Cardiac muscle cell (in vitro differentiated cells and primary cell): ENCODE results near the gene SYAP1. TPM values are rescaled to one million over a fixed set of nuclear protein-coding genes. Genes with fewer than 3 reads are reported as not detected.

Experiments used
- DNase-seq, 2 donors: peaks; one replicate each; pipeline versions ENCODE4 v3.0.0 to v3.0.0-alpha.2; 2010 to 2017; ENCODE audit warnings: low read depth in 1 of 2, low spot score in 1 of 2
- H3K27ac ChIP-seq: fragments of 200-600 bp; sonication (generic); 2 replicates; pipeline ENCODE4 v1.5.1; 2016
- H3K27me3 ChIP-seq: fragments of 200-600 bp; sonication (generic); 2 replicates; pipeline ENCODE4 v1.6.0; 2016; ENCODE audit warnings: control low read depth
- H3K36me3 ChIP-seq: fragments of 200-600 bp; sonication (generic); 2 replicates; pipeline ENCODE4 v1.5.1; 2016; ENCODE audit warnings: control low read depth
- H3K4me1 ChIP-seq: fragments of 200-600 bp; sonication (generic); 2 replicates; pipeline ENCODE4 v1.8.1; 2017; ENCODE audit warnings: low read depth, mild to moderate bottlenecking, mixed run types
- H3K4me3 ChIP-seq: fragments of 200-600 bp; sonication (generic); 2 replicates; pipeline ENCODE4 v1.5.1; 2016; ENCODE audit warnings: mild to moderate bottlenecking
- H3K9me3 ChIP-seq: fragments of 200-600 bp; sonication (generic); 2 replicates; pipeline ENCODE4 v1.5.1; 2017; ENCODE audit warnings: low read depth, mild to moderate bottlenecking, control low read depth
- polyA plus RNA-seq: library from polyadenylated mRNA; unstranded; fragments of >200 nt; fragmentation: Nextera tagmentation; extraction: Ambion mirVana; gene quantifications from 2 replicates; pipeline ENCODE4 v1.2.1, GENCODE V29; 2016
- total RNA-seq: library from RNA; depleted of rRNA; stranded (reverse); fragments of >200 nt; gene quantifications from 2 replicates; pipeline ENCODE4 v1.2.3, GENCODE V29; 2016
- TF ChIP-seq, protein P1 (sequence below): IDR thresholded peaks from 2 replicates; pipeline ENCODE4 v1.5.1; 2012; ENCODE audit warnings: low read depth, mild to moderate bottlenecking, low read length

SYAP1 gene
- total and polyA plus RNA-seq, 2 experiments from 2014 or later = 26.7 to 40.2 TPM

DNA sequence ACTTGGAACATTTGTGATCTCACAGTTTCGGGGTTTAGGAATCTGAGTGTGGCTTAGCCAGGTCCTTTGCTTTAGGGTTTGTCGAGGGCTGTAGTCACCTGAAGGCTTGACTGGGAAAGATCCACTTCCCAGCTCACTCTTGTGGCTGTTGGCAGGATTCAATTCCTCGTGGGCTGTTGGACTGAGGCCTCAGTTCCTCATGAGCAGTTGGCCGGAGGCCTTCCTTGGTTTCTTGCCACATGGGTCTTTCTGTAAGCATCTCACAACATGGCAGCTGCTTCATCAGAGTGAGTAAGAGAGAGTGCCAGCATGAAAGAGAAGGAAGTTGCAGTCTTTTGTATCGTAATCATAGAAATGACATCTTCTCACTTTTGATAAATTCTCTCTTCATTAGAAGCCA, 77.9 kb downstream of the SYAP1 start:
- Histone ChIP-seq H3K9me3 (no peaks in the 10 kb centered on the region), H3K27me3 (no peaks in the 10 kb centered on the region), H3K27ac (no peak overlapping the region), H3K4me1 (no peaks in the 10 kb centered on the region), H3K36me3 (peaks cover 5% of the 10 kb centered on the region), H3K4me3 (no peak overlapping the region)
- peak in 1 of 2 donors; percentile 31 for DNase-seq
- TF ChIP-seq, protein P1, sequence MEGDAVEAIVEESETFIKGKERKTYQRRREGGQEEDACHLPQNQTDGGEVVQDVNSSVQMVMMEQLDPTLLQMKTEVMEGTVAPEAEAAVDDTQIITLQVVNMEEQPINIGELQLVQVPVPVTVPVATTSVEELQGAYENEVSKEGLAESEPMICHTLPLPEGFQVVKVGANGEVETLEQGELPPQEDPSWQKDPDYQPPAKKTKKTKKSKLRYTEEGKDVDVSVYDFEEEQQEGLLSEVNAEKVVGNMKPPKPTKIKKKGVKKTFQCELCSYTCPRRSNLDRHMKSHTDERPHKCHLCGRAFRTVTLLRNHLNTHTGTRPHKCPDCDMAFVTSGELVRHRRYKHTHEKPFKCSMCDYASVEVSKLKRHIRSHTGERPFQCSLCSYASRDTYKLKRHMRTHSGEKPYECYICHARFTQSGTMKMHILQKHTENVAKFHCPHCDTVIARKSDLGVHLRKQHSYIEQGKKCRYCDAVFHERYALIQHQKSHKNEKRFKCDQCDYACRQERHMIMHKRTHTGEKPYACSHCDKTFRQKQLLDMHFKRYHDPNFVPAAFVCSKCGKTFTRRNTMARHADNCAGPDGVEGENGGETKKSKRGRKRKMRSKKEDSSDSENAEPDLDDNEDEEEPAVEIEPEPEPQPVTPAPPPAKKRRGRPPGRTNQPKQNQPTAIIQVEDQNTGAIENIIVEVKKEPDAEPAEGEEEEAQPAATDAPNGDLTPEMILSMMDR = no peak

- Histone ChIP-seq H3K36me3 (peaks cover 5% of the 10 kb centered on the region), H3K4me3 (no peak overlapping the region), H3K27ac (no peak overlapping the region), H3K27me3 (no peaks in the 10 kb centered on the region), H3K4me1 (no peaks in the 10 kb centered on the region), H3K9me3 (no peaks in the 10 kb centered on the region)
- no peak for DNase-seq
- TF ChIP-seq, protein P1 = no peak
These were observed 78.4 kb downstream of the SYAP1 start for GRCh38 chrX:16797841-16798240.

DNA sequence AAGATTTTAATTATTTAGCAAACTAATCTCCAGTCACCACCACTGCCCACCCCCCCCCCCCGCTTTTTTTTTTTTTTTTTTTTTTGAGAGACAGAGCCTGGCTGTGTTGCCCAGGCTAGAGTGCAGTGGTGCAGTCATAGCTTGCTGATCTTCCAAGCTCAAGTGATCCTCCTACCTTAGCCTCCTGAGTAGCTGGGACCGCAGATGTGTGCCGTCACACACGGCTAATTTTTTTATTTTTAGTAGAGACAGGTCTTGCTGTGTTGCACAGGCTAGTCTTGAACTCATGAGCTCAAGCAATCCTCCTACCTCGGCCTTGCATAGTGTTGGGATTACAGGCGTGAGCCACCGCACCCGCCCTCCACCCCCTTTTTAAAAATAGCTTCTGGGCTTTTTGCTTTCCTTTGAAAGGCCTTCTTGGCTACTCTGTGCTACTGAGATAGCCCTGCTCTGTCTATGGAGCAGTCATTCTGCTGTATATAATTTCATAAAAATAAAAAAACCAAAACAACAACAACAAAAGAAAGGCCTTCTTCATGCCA, 85.6 kb downstream of the SYAP1 start:
- Histone ChIP-seq H3K27me3 (no peaks in the 10 kb centered on the region), H3K9me3 (no peaks in the 10 kb centered on the region), H3K27ac (no peak overlapping the region), H3K4me1 (no peaks in the 10 kb centered on the region), H3K4me3 (no peak overlapping the region), H3K36me3 (no peaks in the 10 kb centered on the region)
- DNase-seq = no peak
- TF ChIP-seq, protein P1 = no peak

DNA sequence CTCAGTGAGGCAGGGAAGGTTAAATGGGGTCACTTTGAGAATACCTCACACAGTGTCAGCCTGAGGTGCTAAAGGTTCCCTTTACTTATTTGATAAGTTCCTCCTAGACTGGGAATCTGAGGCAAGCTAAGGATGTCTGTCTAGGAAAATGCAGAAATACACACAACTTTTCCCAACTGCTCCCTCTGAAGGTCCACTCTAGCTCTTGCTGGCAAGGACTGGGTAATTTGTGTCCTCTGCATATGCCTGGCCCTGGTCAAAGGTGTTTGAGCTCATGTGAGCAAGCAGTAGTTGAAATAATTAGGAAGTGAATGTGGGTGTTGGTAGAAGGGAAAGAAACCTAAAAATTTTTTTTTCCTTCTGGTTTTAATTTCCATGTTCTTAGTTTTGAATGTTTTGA, 88.1 kb downstream of the SYAP1 start:
- peak; percentile 23 to 51 for DNase-seq
- H3K27ac ChIP-seq = peak overlapping the region; percentile 33
- H3K4me1 ChIP-seq = no peaks in the 10 kb centered on the region
- no peaks in the 10 kb centered on the region for H3K27me3 ChIP-seq
- H3K4me3 ChIP-seq = no peak overlapping the region
- TF ChIP-seq, protein P1 = peak; percentile 51
- H3K9me3 ChIP-seq = no peaks in the 10 kb centered on the region
- no peaks in the 10 kb centered on the region for H3K36me3 ChIP-seq

- TF ChIP-seq, protein P1 = no peak
- peak in 1 of 2 donors; percentile 70 for DNase-seq
- Histone ChIP-seq H3K4me1 (no peaks in the 10 kb centered on the region), H3K27ac (peak overlapping the region; percentile 33), H3K36me3 (no peaks in the 10 kb centered on the region), H3K9me3 (no peaks in the 10 kb centered on the region), H3K27me3 (no peaks in the 10 kb centered on the region), H3K4me3 (no peak overlapping the region)
These were observed 88.6 kb downstream of the SYAP1 start for GRCh38 chrX:16807976-16808542.
